Chondrocyte (in vitro differentiated cells): ENCODE measurements around the gene FRMD4A. TPM values are rescaled to one million over a fixed set of nuclear protein-coding genes. Genes with fewer than 3 reads are reported as not detected.

Source experiments
- DNase-seq: peaks from one replicate; pipeline ENCODE4 v3.0.0; 2021; ENCODE audit warnings: mixed read lengths, low spot score
- H3K27ac Mint-ChIP-seq: one replicate; pipeline ENCODE4 v1.8.0; 2021; ENCODE audit warnings: mild to moderate bottlenecking, moderate library complexity, mixed read lengths; ENCODE audit not compliant: unreplicated experiment
- H3K27me3 Mint-ChIP-seq: 2 replicates; pipeline ENCODE4 v1.8.0; 2021; ENCODE audit warnings: low read depth, mixed read lengths
- H3K36me3 Mint-ChIP-seq: 2 replicates; pipeline ENCODE4 v1.8.0; 2021; ENCODE audit warnings: low read depth, mixed read lengths
- H3K4me1 Mint-ChIP-seq: 2 replicates; pipeline ENCODE4 v1.8.0; 2021; ENCODE audit warnings: low read depth, mild to moderate bottlenecking, mixed read lengths
- H3K4me3 Mint-ChIP-seq: one replicate; pipeline ENCODE4 v1.8.0; 2021; ENCODE audit warnings: mild to moderate bottlenecking, moderate library complexity, mixed read lengths; ENCODE audit not compliant: unreplicated experiment
- H3K9me3 Mint-ChIP-seq: 2 replicates; pipeline ENCODE4 v1.8.0; 2021; ENCODE audit warnings: low read depth, mixed read lengths
- CTCF ChIP-seq: fragments of 200-600 bp; sonication (generic); IDR thresholded peaks from 2 replicates; pipeline ENCODE4 v1.5.0; 2021; ENCODE audit warnings: antibody characterized with exemption, mild to moderate bottlenecking, moderate library complexity
- total RNA-seq: library from RNA; stranded (reverse); gene quantifications from 3 replicates; pipeline ENCODE4 v1.2.1, GENCODE V29; 2021

The FRMD4A gene
- total RNA-seq, 1 donor from 2014 or later: 129 TPM

GRCh38 chr10:14253711-14254110 is 77.0 kb downstream of the FRMD4A start:
- H3K36me3 Mint-ChIP-seq: no peaks in the 10 kb centered on the region
- TF ChIP-seq CTCF: no peak
- no peak overlapping the region for H3K4me3 Mint-ChIP-seq
- peak overlapping the region; percentile 83 for H3K27ac Mint-ChIP-seq
- H3K4me1 Mint-ChIP-seq: peaks cover 56% of the 10 kb centered on the region
- no peaks in the 10 kb centered on the region for H3K27me3 Mint-ChIP-seq
- H3K9me3 Mint-ChIP-seq: peaks cover 2% of the 10 kb centered on the region
- DNase-seq: no peak

GRCh38 chr10:14253079-14253478 is 77.6 kb downstream of the FRMD4A start:
- Mint-ChIP-seq H3K27me3 (no peaks in the 10 kb centered on the region), H3K9me3 (peaks cover 2% of the 10 kb centered on the region), H3K36me3 (no peaks in the 10 kb centered on the region), H3K4me3 (no peak overlapping the region), H3K4me1 (peaks cover 54% of the 10 kb centered on the region), H3K27ac (peak overlapping the region; percentile 83)
- no peak for DNase-seq
- no peak for TF ChIP-seq CTCF

- no peak for DNase-seq
- TF ChIP-seq CTCF: no peak
- H3K9me3 Mint-ChIP-seq: peaks cover 2% of the 10 kb centered on the region
- H3K27ac Mint-ChIP-seq: peak overlapping the region; percentile 60
- peaks cover 59% of the 10 kb centered on the region for H3K4me1 Mint-ChIP-seq
- H3K4me3 Mint-ChIP-seq: no peak overlapping the region
- no peaks in the 10 kb centered on the region for H3K36me3 Mint-ChIP-seq
- no peaks in the 10 kb centered on the region for H3K27me3 Mint-ChIP-seq
These were observed 80.1 kb downstream of the FRMD4A start for GRCh38 chr10:14250496-14251076.

DNA sequence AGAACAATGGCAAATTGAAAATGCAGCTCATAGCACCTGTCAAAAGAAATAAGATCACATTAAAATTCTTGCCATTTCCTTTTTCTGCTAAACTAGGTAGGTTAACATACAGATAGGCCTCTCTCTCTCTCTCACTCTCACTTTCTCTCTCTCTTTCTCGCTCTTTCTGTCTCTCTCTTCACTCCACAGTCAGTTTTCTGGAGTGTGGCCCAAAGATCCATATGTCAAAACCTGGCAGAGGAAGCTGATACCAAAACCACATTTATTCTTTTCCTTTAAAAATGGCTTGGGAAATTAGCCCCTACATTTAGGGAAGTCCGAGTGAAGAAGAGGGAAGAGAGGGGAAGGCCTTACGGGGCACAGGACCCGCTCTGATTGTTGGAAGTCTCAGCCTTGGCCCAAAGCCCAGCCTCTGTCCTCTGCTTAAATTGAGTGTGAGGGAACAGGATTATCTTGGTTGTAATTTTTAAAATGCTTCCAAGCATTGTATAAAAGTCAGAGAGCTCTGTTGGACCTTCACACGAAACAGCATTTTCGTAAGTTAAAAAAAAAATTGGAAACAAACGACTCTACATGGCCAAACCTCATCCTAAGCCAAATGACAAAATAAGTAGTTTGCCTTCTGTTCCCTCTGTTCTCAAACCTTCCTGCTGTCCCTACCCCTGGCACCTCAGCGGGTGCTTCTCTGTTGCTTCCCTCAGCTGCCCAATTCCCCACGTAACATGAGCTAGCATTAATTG is 83.2 kb downstream of the FRMD4A start:
- no peaks in the 10 kb centered on the region for H3K27me3 Mint-ChIP-seq
- H3K4me1 Mint-ChIP-seq: peaks cover 48% of the 10 kb centered on the region
- no peak for DNase-seq
- peaks cover 2% of the 10 kb centered on the region for H3K9me3 Mint-ChIP-seq
- peak overlapping the region; percentile 25 for H3K27ac Mint-ChIP-seq
- peaks cover 2% of the 10 kb centered on the region for H3K36me3 Mint-ChIP-seq
- no peak for TF ChIP-seq CTCF
- H3K4me3 Mint-ChIP-seq: no peak overlapping the region

- Mint-ChIP-seq H3K27ac (no peak overlapping the region), H3K36me3 (peaks cover 2% of the 10 kb centered on the region), H3K4me1 (peaks cover 35% of the 10 kb centered on the region), H3K9me3 (no peaks in the 10 kb centered on the region), H3K4me3 (no peak overlapping the region), H3K27me3 (no peaks in the 10 kb centered on the region)
- no peak for TF ChIP-seq CTCF
- no peak for DNase-seq
These were observed 85.9 kb downstream of the FRMD4A start for GRCh38 chr10:14244801-14245211.
